B cell (primary cell): Measurements from ENCODE around the gene DAZAP1.

Experiments used
- EZH2 ChIP-seq: IDR thresholded peaks from 2 replicates; pipeline ENCODE4 v1.6.1; 2012; ENCODE audit warnings: borderline replicate concordance, low read depth, mild to moderate bottlenecking, moderate library complexity, low read length; ENCODE audit not compliant: insufficient read depth, poor library complexity, severe bottlenecking
- TF ChIP-seq, protein P1 (sequence below): fragments of 200-600 bp; IDR thresholded peaks from one replicate; pipeline ENCODE4 v1.8.0; 2022; ENCODE audit warnings: antibody characterized with exemption, mild to moderate bottlenecking

DNA sequence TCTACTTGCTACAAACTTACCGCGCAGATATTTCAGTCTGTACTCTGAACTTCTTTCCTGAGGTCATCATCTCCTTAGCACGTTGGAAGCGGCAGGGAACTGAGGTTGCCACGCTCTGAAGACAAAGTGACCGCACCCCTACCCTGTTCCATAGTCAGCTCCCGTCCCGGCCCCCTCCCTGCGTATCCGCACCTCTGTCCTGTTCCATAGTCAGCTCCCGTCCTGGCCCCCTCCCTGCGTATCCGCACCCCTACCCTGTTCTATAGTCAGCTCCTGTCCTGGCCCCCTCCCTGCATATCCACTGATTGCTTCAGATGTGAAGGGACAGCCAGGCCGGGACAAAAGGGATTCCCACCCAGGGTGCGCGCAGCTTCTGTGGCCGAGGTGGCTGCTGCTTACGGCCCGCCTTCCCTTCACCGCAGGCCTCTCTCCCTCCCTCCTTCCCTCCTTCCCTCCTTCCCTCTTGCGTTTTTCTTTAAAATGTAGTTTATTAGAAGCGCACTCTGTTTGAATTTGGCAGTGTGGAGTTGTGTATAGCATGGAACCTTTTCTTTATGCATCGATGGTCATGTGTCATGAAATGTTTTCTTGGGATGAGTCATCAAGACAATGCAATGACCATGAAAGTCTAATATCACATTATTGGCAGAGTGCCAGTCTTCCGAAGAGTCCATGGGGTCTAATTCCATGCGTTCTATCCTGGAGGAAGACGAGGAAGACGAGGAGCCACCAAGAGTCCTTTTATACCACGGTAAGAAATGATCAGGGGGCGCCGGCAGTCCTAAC, 45.6 kb upstream of the DAZAP1 start:
- TF ChIP-seq, protein P1, sequence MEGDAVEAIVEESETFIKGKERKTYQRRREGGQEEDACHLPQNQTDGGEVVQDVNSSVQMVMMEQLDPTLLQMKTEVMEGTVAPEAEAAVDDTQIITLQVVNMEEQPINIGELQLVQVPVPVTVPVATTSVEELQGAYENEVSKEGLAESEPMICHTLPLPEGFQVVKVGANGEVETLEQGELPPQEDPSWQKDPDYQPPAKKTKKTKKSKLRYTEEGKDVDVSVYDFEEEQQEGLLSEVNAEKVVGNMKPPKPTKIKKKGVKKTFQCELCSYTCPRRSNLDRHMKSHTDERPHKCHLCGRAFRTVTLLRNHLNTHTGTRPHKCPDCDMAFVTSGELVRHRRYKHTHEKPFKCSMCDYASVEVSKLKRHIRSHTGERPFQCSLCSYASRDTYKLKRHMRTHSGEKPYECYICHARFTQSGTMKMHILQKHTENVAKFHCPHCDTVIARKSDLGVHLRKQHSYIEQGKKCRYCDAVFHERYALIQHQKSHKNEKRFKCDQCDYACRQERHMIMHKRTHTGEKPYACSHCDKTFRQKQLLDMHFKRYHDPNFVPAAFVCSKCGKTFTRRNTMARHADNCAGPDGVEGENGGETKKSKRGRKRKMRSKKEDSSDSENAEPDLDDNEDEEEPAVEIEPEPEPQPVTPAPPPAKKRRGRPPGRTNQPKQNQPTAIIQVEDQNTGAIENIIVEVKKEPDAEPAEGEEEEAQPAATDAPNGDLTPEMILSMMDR: no peak
- TF ChIP-seq EZH2: no peak
